Activated CD8-positive, alpha-beta memory T cell treated with anti-CD3 and anti-CD28 coated beads for 4 hours (primary cell): ENCODE measurements around the gene HES2.
"Not testable (repeated sequence)": the region's sequence is repeated elsewhere in the genome, so short reads cannot be mapped to it uniquely, and the experiment has no call there.

Experiments used
- DNase-seq, 2 donors: peaks; one replicate each; pipeline ENCODE4 v3.0.0-alpha.2; 2020; ENCODE audit warnings: low read depth in 2 of 2

Gene HES2

GRCh38 chr1:6454856-6455751 lies 35.4 kb upstream of the HES2 start:
- no peak for DNase-seq

DNA sequence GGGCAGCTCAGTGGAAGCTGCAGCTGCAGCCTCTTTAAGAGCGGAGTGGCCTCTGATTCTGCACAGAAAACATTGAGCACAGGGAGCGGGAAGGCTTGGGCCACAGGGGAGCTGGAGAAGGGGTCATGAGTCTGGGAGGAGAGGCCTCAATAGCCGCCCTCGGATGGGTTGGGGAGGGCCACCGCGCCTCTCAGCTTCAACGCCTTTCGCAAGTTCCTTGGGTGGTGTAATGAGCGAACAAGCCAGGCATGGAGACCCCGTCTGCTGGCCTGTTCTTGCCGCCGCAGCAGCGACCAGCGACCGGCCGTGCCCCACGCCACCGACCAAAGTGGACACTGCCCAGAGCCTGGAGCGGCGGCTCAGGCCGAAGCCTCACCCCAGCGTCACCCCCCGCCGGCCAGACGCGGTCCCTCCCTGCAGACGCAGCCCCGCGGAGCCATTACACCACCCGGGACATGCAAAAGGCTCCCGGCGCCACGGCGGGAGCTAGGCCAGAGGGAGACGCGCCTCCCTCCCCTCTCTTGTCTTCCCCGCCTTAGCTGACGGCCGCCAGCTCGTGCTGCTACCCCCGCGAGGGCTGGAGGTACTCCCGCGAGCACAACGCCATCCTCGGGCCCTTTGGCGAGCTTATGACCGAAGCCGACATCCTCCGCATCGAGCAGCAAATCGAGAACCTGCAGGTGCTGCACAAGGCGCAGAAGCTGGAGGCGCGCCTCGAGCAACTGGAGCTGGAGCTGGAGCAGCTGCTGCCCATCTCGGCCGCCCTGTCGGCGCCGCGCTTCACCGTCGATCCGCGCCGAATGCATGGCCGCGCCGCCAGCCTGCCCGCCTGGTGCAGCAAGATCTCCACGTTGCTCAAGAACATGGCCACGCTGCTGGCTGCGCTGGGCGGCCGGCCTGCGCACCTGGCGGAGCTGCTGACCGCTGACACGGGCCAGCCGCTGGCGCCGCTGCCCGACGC lies 34.5 kb upstream of the HES2 start:
- not testable (repeated sequence) for DNase-seq

DNA sequence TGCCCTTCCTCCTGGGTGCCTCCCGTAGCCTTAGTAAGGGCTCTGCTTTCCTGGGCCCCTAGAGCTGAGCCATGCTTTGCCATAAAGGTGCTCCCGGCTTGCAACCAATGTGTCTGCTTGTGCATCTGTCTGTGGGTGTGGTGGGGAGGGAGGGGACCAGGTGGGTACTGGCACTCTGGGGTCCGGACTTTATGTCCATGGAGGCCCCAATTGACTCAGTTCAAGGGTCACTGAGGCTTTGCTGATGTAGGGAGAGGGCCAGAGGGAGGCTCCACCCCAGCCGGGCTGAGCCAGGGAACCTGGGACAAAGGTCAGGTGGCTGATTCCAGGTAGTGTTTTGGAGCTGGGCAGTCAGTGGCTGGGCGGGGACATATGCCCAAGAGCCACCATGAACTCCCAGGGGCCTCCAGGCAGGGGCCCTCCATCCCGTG lies 31.2 kb upstream of the HES2 start:
- no peak for DNase-seq

DNA sequence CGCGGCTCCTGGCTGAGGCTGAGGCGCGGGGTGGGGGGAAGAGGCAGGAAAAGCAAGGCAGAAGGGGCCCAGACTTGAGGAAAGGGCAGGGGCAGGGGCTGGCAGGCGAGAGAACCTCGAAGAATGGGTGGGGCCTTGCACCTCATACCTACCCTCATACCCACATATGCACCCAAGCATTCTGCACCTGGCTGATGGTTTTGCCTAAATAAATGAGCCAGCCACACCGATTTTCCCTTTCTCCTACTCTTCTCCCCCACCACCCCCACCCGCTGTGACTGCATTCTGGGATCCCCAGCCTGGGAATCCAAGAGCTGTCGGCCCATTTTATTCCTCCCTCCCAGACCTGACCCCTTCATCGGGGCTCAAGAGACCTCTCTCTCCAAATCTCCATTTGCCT lies 30.8 kb upstream of the HES2 start:
- not testable (repeated sequence) for DNase-seq

- no peak for DNase-seq
Observed at GRCh38 chr1:6450005-6450450, 30.3 kb upstream of the HES2 start.

DNA sequence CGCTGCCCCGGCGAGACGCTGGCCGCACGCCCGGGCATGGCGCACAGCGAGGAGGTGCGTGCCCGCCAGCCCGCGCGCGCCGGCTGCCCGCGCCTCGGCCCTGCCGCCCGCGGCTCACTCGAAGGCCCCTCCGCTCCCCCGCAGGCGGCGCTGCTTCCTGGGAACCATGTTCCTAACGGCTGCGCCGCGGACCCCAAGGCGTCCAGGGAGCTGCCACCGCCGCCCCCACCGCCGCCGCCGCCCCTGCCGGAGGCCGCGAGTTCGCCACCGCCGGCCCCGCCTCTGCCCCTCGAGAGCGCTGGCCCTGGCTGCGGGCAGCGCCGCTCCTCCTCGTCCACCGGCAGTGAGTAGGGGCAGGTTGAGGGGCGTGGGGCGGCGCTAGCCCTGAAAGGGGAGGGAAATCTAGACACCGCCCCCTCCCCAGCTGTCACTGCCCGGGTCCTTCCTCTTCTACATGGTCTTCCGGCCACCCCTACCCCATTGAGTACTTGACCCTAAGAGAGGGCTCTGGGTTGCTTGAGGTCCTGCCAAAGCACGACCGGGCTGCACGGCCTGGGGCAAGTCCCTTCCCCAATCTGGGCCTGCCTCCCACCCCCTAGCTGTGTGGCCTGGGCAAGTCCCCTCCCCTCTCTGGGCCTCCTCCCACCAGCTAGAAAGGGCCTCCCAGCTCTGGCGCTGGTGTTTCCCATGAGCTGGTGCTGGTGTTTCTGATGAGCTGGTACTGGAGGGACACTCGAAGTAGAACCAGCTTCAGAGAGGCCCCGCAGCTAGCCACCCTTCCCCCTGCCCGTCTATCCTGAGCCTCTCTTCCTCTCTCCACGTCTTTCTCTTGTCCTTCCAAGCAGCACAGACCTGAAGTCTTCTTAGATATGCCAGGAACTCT lies 29.3 kb upstream of the HES2 start:
- no peak for DNase-seq

DNA sequence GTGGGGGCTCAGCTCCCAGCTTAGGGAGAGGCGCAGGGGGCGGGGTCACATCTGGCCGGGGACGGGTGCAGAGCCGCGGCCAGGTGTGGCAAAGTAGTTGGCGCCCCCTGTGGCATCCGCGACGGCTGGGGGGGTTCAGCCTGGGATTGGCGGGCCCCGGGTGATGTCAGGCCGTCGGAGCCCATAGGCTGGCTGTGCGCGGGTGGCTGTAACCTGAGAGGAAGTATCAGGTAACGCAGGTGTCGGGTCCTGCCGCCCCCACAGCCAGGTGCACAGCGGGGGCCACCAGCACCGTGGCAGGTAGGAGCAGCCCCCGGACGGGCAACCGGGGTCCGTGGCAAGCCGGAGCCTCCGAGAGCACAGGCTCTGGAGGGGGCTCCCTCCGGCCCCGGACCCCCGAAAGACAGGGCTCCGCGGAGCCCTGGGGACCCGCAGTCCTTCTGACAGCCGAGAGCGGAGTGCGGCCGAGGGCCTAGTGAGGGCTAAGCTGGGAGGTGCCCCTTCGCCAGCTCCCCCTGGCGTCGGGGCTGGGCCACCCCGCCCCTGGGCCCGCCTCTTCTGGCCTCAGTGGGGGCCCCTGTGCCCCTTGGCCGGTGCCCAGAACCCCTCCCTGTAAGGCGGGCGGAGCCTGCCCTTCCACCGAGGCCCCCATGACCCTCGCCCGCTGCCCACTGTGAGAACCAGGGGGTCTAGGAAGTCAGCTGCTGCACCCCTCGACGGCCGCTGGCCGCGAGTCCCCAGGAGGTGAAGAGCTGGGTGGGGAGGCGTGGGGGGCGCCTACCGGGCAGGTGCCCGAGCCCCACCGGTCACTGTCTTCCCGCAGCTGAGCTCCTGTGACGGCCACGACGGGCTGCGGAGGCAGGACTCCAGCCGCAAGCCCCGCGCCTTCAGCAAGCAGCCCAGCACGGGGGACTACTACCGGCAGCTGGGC lies 28.4 kb upstream of the HES2 start:
- DNase-seq: no peak

- no peak for DNase-seq
Observed at GRCh38 chr1:6447016-6447817, 27.5 kb upstream of the HES2 start.

GRCh38 chr1:6446665-6447015 lies 26.9 kb upstream of the HES2 start:
- DNase-seq: no peak

GRCh38 chr1:6445929-6446328 lies 26.2 kb upstream of the HES2 start:
- not testable (repeated sequence) for DNase-seq

DNA sequence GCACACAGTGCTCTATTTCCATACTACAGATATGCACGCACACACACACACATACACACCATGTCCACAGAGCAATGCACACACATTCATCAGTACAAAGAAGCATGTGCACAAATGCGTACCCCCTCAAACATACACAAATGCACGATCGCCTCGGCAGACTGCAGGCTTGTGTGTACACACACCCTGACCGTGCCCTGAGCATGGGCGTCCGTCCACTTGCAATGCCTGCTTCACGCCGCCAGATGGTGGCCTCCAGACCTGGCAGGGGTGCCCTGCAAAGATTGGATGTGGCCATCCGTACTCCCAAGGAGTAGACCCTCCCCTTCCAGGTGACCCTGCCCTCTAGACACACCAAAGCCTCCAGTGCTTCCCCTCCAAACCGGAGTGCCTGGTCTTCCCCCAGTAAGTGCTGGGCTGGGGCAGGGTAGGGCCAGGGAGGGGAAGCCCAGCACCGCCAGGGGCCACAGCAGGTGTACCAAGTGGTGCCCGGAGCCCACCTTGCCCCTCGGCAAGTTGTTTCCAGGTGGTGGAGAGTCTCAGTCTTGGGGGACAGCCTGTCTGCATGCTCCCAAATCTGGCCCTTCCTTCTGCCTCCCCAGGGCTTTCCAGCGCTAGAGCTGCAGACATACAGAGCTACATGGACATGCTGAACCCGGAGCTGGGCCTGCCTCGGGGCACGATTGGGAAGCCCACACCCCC lies 25.5 kb upstream of the HES2 start:
- DNase-seq: no peak

DNA sequence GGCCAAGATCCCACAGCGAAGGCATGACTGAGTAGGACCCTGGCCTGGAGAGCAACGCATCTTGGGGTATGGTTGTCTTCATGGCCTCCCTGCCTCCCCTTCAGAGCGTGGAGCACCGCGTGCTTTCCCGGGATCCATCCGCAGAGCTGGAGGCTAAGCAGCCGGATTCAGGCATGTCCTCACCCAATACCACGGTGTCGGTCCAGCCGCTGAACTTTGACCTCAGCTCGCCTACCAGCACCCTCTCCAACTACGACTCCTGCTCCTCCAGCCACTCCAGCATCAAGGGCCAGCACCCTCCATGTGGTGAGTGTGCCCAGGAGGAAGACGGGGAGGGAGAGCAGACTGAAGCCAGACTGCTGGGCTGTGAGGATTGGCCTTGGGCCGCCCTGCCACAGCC lies 24.7 kb upstream of the HES2 start:
- DNase-seq: no peak

- DNase-seq: no peak
Observed at GRCh38 chr1:6443339-6444115, 23.8 kb upstream of the HES2 start.

DNA sequence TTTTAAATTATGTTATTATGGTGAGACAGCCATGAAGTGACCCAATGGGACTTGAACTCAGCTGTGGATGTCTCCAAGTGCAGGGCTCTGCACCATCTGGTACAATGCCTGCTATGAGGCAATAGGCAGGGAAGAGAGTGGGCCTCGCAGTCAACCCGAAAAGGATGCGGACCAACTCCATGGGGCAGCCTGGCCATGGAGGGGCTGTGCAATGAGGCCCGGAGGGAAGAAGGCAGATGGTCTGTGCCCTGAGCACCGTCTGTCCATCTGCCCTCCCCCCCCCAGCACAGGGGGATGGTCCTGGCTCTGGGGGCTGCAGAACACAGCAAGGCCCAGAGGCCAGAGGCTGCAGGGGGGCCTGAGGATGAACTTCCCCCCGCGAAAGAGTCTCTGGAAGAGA lies 21.9 kb upstream of the HES2 start:
- no peak for DNase-seq

GRCh38 chr1:6440198-6441126 lies 20.7 kb upstream of the HES2 start:
- DNase-seq: peak; percentile 44 to 48

DNA sequence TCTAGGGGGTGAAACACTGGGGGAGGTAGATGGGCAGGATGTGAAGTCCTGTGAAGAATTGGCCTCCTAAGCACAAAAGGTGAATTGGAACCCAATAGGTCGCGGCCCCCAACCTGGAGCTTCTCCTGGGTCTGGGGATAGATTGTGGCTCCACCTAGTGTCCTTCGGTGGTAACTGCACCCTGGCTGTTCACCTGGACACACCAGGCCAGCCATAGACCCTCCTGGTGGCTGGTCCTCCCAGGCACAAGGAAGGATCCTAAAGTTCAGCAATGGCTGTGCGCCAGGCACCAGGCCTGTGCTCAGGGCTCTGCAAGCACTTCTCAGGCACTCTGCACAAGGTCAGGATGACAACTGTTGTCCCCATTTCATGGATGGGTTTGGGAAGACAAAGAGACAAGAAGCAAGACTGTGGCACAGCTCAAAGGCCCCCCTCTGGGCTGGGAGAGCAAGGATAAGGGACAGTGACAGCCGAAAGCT lies 18.4 kb upstream of the HES2 start:
- peak; percentile 49 to 53 for DNase-seq
